ENCODE measurements around the gene FGF1. TPM values are rescaled to one million over a fixed set of nuclear protein-coding genes. Genes with fewer than 3 reads are reported as not detected.

The FGF1 gene
- total and polyA plus RNA-seq, 2 of the 4 experiments (the other 2 are of a cell fraction), result 7.6 to 7.7 TPM

GRCh38 chr5:142719836-142720370 is 34.0 kb upstream of the FGF1 start:
- Histone ChIP-seq H3K23ac (ENCODE audit: low read depth, low read length) (peak overlapping the region; percentile 71), H3K36me3 (ENCODE audit: control insufficient read depth, insufficient read depth, low read length) (no peaks in the 10 kb centered on the region), H3K9ac (ENCODE audit: low read depth, low read length) (no peak overlapping the region), H3K79me1 (ENCODE audit: low read depth in 1 of 2, low read length in 2 of 2) (no peaks in the 10 kb centered on the region), H3K9me3 (ENCODE audit: control insufficient read depth, insufficient read depth, low read length) (no peaks in the 10 kb centered on the region), H3K4me3 (ENCODE audit: insufficient read depth, low read depth, low read length) (no peak overlapping the region), H3K27ac (ENCODE audit: insufficient read depth, low read length) (no peak overlapping the region), H3K9me1 (ENCODE audit: insufficient read depth, low read length) (peaks cover 10% of the 10 kb centered on the region), H2AK9ac (replicated peaks; ENCODE audit: low read depth, low read length, poor library complexity) (peak overlapping the region; percentile 73), H3K18ac (ENCODE audit: low read depth, low read length) (no peak overlapping the region; the same call in 1 of the 2 replicates), H3K4me1 (ENCODE audit: control insufficient read depth, insufficient read depth, low read length) (peaks cover 5% of the 10 kb centered on the region; the same call in 1 of the 2 replicates), H2AK5ac (ENCODE audit: low read depth, low read length) (peak overlapping the region; percentile 91), H3K4me2 (ENCODE audit: low read depth, low read length) (no peak overlapping the region), H4K8ac (ENCODE audit: low read depth in 2 of 2, low read length in 2 of 2) (peak overlapping the region; percentile 47 to 65; a peak in 3 of 4 replicates), H3K56ac (ENCODE audit: extremely low read depth, insufficient read depth, low read length) (no peak overlapping the region), H3K4ac (ENCODE audit: low read depth, low read length) (peak overlapping the region; percentile 89), H2AFZ (replicated peaks; ENCODE audit: low read length, poor library complexity) (peak overlapping the region; percentile 71), H2BK120ac (ENCODE audit: low read depth, low read length) (peak overlapping the region; percentile 87), H4K91ac (ENCODE audit: insufficient read depth, low read depth, low read length) (peak overlapping the region; percentile 91), H4K5ac (ENCODE audit: low read depth, low read length) (no peak overlapping the region; the same call in 1 of the 2 replicates), H3K27me3 (ENCODE audit: control insufficient read depth, insufficient read depth, low read length) (no peaks in the 10 kb centered on the region), H2BK20ac (ENCODE audit: low read depth, low read length) (peak overlapping the region; percentile 91), H4K20me1 (ENCODE audit: insufficient read depth, low read length) (no peaks in the 10 kb centered on the region), H2BK15ac (ENCODE audit: low read depth, low read length) (peak overlapping the region; percentile 90; the same call in 2 of the 3 replicates), H2BK5ac (ENCODE audit: low read depth, low read length, poor library complexity, severe bottlenecking) (no peak overlapping the region), H3K14ac (replicated peaks; ENCODE audit: low read depth, low read length) (peak overlapping the region; percentile 63)
- dilution Hi-C loops (cut with HindIII; ENCODE audit: low sequenced_read_pairs, unreplicated experiment) (loop anchor here (25.0 kb wide), 1 partner anchor 167 kb away; no protein-coding TSS in a partner anchor), in situ Hi-C loops (cut with MboI; ENCODE audit: low sequenced_read_pairs) (loop anchor here (5.0 kb wide), 1 partner anchor 152 kb away; no protein-coding TSS in a partner anchor), intact Hi-C loops (cut with micrococcal nuclease) (loop anchor here (10.0 kb wide), 1 partner anchor 1465 kb away; no protein-coding TSS in a partner anchor)
- TF ChIP-seq SMC3 (IDR thresholded peaks at IDR 0.05; ENCODE audit: low read depth, low read length) (no peak), CEBPB (IDR thresholded peaks at IDR 0.05; ENCODE audit: low read depth, low read length) (no peak), NFE2L2 (IDR thresholded peaks at IDR 0.05; ENCODE audit: low read depth, low read length) (no peak), RFX5 (IDR thresholded peaks at IDR 0.05; ENCODE audit: low read depth, low read length) (no peak), BHLHE40 (IDR thresholded peaks at IDR 0.05; ENCODE audit: low read depth, low read length) (no peak)
- ATAC-seq (ENCODE audit: low read depth) (no peak), DNase-seq (no peak)
- CTCF ChIA-PET, result interaction anchor here (0.9 to 4.8 kb wide), 5 partner anchors 147 to 169 kb away, joined by 3 to 31 read pairs (median 5); no protein-coding TSS in a partner anchor
- POLR2A ChIA-PET (ENCODE audit: unreplicated experiment), result no interaction called here
- WGBS, 2 experiments (ENCODE audit: extremely low coverage in 2 of 2, insufficient read length in 1 of 2), result 33% methylated on average over 2 of the region's 8 CpGs; no CpG with 5 or more reads in 1 of the 2 experiments
- no TSS peak for BruUV-seq (replicated peaks)
